Activated CD4-positive, alpha-beta memory T cell treated with anti-CD3 and anti-CD28 coated beads for 36 hours (primary cell): ENCODE measurements around the gene MAD1L1. TPM values are rescaled to one million over a fixed set of nuclear protein-coding genes. Genes with fewer than 3 reads are reported as not detected.

Source experiments
- CTCF ChIA-PET: fragments of 350-600 bp; sonication (Branson Sonifier 250); formaldehyde crosslinking; loops from one replicate; lab custom pipeline; 2021; ENCODE audit warnings: antibody characterized with exemption, inconsistent platforms; lab: Charles Lee
- POLR2A ChIA-PET: fragments of 350-600 bp; sonication (Branson Sonifier 250); formaldehyde crosslinking; loops from one replicate; lab custom pipeline; 2021; ENCODE audit warnings: antibody characterized with exemption; lab: Charles Lee
- DNase-seq: peaks from one replicate; pipeline ENCODE4 v3.0.0-alpha.2; 2020
- H3K27ac Mint-ChIP-seq: one replicate; pipeline ENCODE4 v1.8.0; 2021; ENCODE audit warnings: mixed read lengths
- H3K27me3 Mint-ChIP-seq: one replicate; pipeline ENCODE4 v1.8.0; 2021; ENCODE audit warnings: mixed read lengths
- H3K36me3 Mint-ChIP-seq: one replicate; pipeline ENCODE4 v1.8.0; 2021; ENCODE audit warnings: mixed read lengths
- H3K4me1 Mint-ChIP-seq: one replicate; pipeline ENCODE4 v1.8.0; 2021; ENCODE audit warnings: low read depth, mixed read lengths
- H3K4me3 Mint-ChIP-seq: one replicate; pipeline ENCODE4 v1.8.0; 2021; ENCODE audit warnings: mild to moderate bottlenecking, mixed read lengths
- H3K9me3 Mint-ChIP-seq: one replicate; pipeline ENCODE4 v1.8.0; 2021; ENCODE audit warnings: mixed read lengths
- intact Hi-C: fragments of 100-400 bp; cut with micrococcal nuclease; formaldehyde crosslinking; loops from one replicate; pipeline ENCODE4 v1.15.1; 2023
- total RNA-seq, 2 experiments: library from RNA; stranded (reverse); gene quantifications; one replicate each; pipeline ENCODE4 v1.2.3, GENCODE V29; 2021

MAD1L1 gene
- total RNA-seq, 2 experiments from 2014 or later = 44.4 to 47.8 TPM

GRCh38 chr7:1857487-1858421, 375.0 kb downstream of the MAD1L1 start:
- Mint-ChIP-seq H3K4me3 (no peak overlapping the region), H3K27ac (no peak overlapping the region), H3K36me3 (no peaks in the 10 kb centered on the region), H3K9me3 (no peaks in the 10 kb centered on the region), H3K4me1 (peaks cover 13% of the 10 kb centered on the region), H3K27me3 (no peaks in the 10 kb centered on the region)
- no peak for DNase-seq
- intact Hi-C loops = no loop called here
- CTCF ChIA-PET = no interaction called here
- POLR2A ChIA-PET = no interaction called here

- H3K4me1 Mint-ChIP-seq = peaks cover 13% of the 10 kb centered on the region
- CTCF ChIA-PET = no interaction called here
These were observed 375.8 kb downstream of the MAD1L1 start for GRCh38 chr7:1856888-1857441.

GRCh38 chr7:1856161-1856887, 376.4 kb downstream of the MAD1L1 start:
- DNase-seq = no peak
- ChIA-PET CTCF (no interaction called here), POLR2A (no interaction called here)
- Mint-ChIP-seq H3K27me3 (no peaks in the 10 kb centered on the region), H3K27ac (no peak overlapping the region), H3K4me1 (peaks cover 13% of the 10 kb centered on the region), H3K4me3 (no peak overlapping the region), H3K9me3 (no peaks in the 10 kb centered on the region), H3K36me3 (no peaks in the 10 kb centered on the region)
- intact Hi-C loops = no loop called here

More at GRCh38 chr7:1856888-1857441, 375.8 kb downstream of the MAD1L1 start:
- H3K4me3 Mint-ChIP-seq = no peak overlapping the region
- POLR2A ChIA-PET = no interaction called here
- no peak for DNase-seq
- no peak overlapping the region for H3K27ac Mint-ChIP-seq
- no peaks in the 10 kb centered on the region for H3K27me3 Mint-ChIP-seq
- no peaks in the 10 kb centered on the region for H3K36me3 Mint-ChIP-seq
- intact Hi-C loops = no loop called here
- H3K9me3 Mint-ChIP-seq = no peaks in the 10 kb centered on the region

GRCh38 chr7:1855725-1856160, 377.0 kb downstream of the MAD1L1 start:
- Mint-ChIP-seq H3K27ac (no peak overlapping the region), H3K4me1 (peaks cover 13% of the 10 kb centered on the region), H3K27me3 (no peaks in the 10 kb centered on the region), H3K9me3 (no peaks in the 10 kb centered on the region), H3K4me3 (no peak overlapping the region), H3K36me3 (no peaks in the 10 kb centered on the region)
- no peak for DNase-seq
- POLR2A ChIA-PET = no interaction called here
- CTCF ChIA-PET = no interaction called here
- intact Hi-C loops = no loop called here

- CTCF ChIA-PET = interaction anchor here (0.6 kb wide), 1 partner anchor 28 kb away, joined by 3 read pairs; no protein-coding TSS in a partner anchor
- Mint-ChIP-seq H3K27me3 (no peaks in the 10 kb centered on the region), H3K27ac (no peak overlapping the region), H3K4me1 (peaks cover 13% of the 10 kb centered on the region), H3K9me3 (no peaks in the 10 kb centered on the region), H3K4me3 (no peak overlapping the region), H3K36me3 (no peaks in the 10 kb centered on the region)
- POLR2A ChIA-PET = no interaction called here
- DNase-seq = no peak
- intact Hi-C loops = no loop called here
These were observed 377.6 kb downstream of the MAD1L1 start for GRCh38 chr7:1854866-1855724.

- no peak overlapping the region for H3K4me3 Mint-ChIP-seq
These were observed 378.5 kb downstream of the MAD1L1 start for GRCh38 chr7:1853986-1854865.

GRCh38 chr7:1853431-1853985, 379.2 kb downstream of the MAD1L1 start:
- no peaks in the 10 kb centered on the region for H3K9me3 Mint-ChIP-seq
- CTCF ChIA-PET = no interaction called here
- intact Hi-C loops = no loop called here
- POLR2A ChIA-PET = no interaction called here
- no peak overlapping the region for H3K4me3 Mint-ChIP-seq
- no peak for DNase-seq
- no peak overlapping the region for H3K27ac Mint-ChIP-seq
- H3K27me3 Mint-ChIP-seq = no peaks in the 10 kb centered on the region
- peaks cover 13% of the 10 kb centered on the region for H3K4me1 Mint-ChIP-seq
- H3K36me3 Mint-ChIP-seq = no peaks in the 10 kb centered on the region

More at GRCh38 chr7:1853986-1854865, 378.5 kb downstream of the MAD1L1 start:
- Mint-ChIP-seq H3K9me3 (no peaks in the 10 kb centered on the region), H3K4me1 (peaks cover 13% of the 10 kb centered on the region), H3K36me3 (no peaks in the 10 kb centered on the region), H3K27me3 (no peaks in the 10 kb centered on the region), H3K27ac (no peak overlapping the region)
- no peak for DNase-seq
- ChIA-PET POLR2A (no interaction called here), CTCF (no interaction called here)
- intact Hi-C loops = no loop called here

GRCh38 chr7:1852517-1853430, 380.0 kb downstream of the MAD1L1 start:
- intact Hi-C loops = no loop called here
- H3K9me3 Mint-ChIP-seq = no peaks in the 10 kb centered on the region
- POLR2A ChIA-PET = no interaction called here
- H3K4me1 Mint-ChIP-seq = peaks cover 13% of the 10 kb centered on the region
- H3K36me3 Mint-ChIP-seq = no peaks in the 10 kb centered on the region
- no peak overlapping the region for H3K4me3 Mint-ChIP-seq
- H3K27me3 Mint-ChIP-seq = no peaks in the 10 kb centered on the region
- H3K27ac Mint-ChIP-seq = no peak overlapping the region
- CTCF ChIA-PET = no interaction called here
- no peak for DNase-seq

GRCh38 chr7:1851721-1852516, 380.8 kb downstream of the MAD1L1 start:
- Mint-ChIP-seq H3K27me3 (no peaks in the 10 kb centered on the region), H3K9me3 (no peaks in the 10 kb centered on the region), H3K27ac (no peak overlapping the region), H3K4me3 (no peak overlapping the region), H3K4me1 (peaks cover 13% of the 10 kb centered on the region), H3K36me3 (no peaks in the 10 kb centered on the region)
- no peak for DNase-seq
- ChIA-PET CTCF (no interaction called here), POLR2A (no interaction called here)
- intact Hi-C loops = no loop called here
